H1 (cell line): ENCODE results near the gene KLHL26. TPM values are rescaled to one million over a fixed set of nuclear protein-coding genes. Genes with fewer than 3 reads are reported as not detected.

Experiments used
- CTCF ChIA-PET: fragments of 300-600 bp; sonication (Branson Sonifier 250); formaldehyde crosslinking; loops from one replicate; lab custom pipeline; 2021; ENCODE audit not compliant: partially characterized antibody; lab: Charles Lee
- POLR2A ChIA-PET: fragments of 300-600 bp; sonication (Branson Sonifier 250); formaldehyde crosslinking; loops from one replicate; lab custom pipeline; 2021; ENCODE audit warnings: inconsistent platforms; ENCODE audit not compliant: partially characterized antibody; lab: Charles Lee
- DNase-seq, 2 experiments: peaks; one replicate each; pipeline versions ENCODE4 v3.0.0 to v3.0.0-alpha.2; 2010 to 2022; ENCODE audit warnings: low spot score in 2 of 2, low read depth in 1 of 2, mixed read lengths in 1 of 2
- FAIRE-seq: peaks from 2 replicates; lab custom pipeline; 2011; peaks lifted over from hg19 to GRCh38; lab: Jason Lieb, UNC
- H2AFZ ChIP-seq: 2 replicates; pipeline ENCODE4 v1.8.1; 2012; ENCODE audit warnings: low read length, inconsistent platforms
- H2AK5ac ChIP-seq: 2 replicates; pipeline ENCODE4 v1.6.1; 2013; ENCODE audit warnings: low read depth, low read length
- H2BK120ac ChIP-seq: replicated peaks from 2 replicates; pipeline ENCODE3; 2013; ENCODE audit warnings: low read depth, low read length, inconsistent platforms
- H2BK12ac ChIP-seq: 2 replicates; pipeline ENCODE4 v1.6.1; 2013; ENCODE audit warnings: low read depth, low read length
- H2BK15ac ChIP-seq: 2 replicates; pipeline ENCODE4 v1.6.1; 2013; ENCODE audit warnings: low read length
- H2BK20ac ChIP-seq: 2 replicates; pipeline ENCODE4 v1.6.1; 2013; ENCODE audit warnings: low read length
- H2BK5ac ChIP-seq: 2 replicates; pipeline ENCODE4 v1.6.1; 2013; ENCODE audit warnings: low read depth, low read length
- H3K14ac ChIP-seq: 2 replicates; pipeline ENCODE4 v1.6.1; 2013; ENCODE audit warnings: inconsistent platforms; ENCODE audit not compliant: insufficient read length
- H3K18ac ChIP-seq: 2 replicates; pipeline ENCODE4 v1.6.1; 2013; ENCODE audit warnings: low read length; ENCODE audit errors: extremely low read depth
- H3K23ac ChIP-seq: 2 replicates; pipeline ENCODE4 v1.6.1; 2013; ENCODE audit warnings: inconsistent platforms; ENCODE audit not compliant: insufficient read length
- H3K23me2 ChIP-seq: 2 replicates; pipeline ENCODE4 v1.6.1; 2013; ENCODE audit warnings: low read depth, low read length
- H3K27ac ChIP-seq: 2 replicates; pipeline ENCODE4 v1.6.1; 2011; ENCODE audit warnings: low read depth, low read length, inconsistent platforms
- H3K27me3 ChIP-seq, 4 experiments: replicated peaks in 1 of 4; 1 replicate in 1 of 4; 2 replicates in 3 of 4; pipeline versions ENCODE4 v1.6.1 to v1.8.1; 2011 to 2013; ENCODE audit warnings: low read length in 3 of 4, mild to moderate bottlenecking in 3 of 4, inconsistent platforms in 2 of 4, mixed read lengths in 2 of 4, moderate library complexity in 1 of 4; ENCODE audit not compliant: control insufficient read depth in 3 of 4, insufficient read depth in 3 of 4; ENCODE audit errors: extremely low read depth in 1 of 4
- H3K36me3 ChIP-seq, 4 experiments: 2 replicates each; pipeline versions ENCODE4 v1.6.1 to v1.8.1; 2011 to 2013; ENCODE audit warnings: mild to moderate bottlenecking in 4 of 4, low read length in 3 of 4, moderate library complexity in 2 of 4, control low read depth in 1 of 4, inconsistent platforms in 1 of 4; ENCODE audit not compliant: insufficient read depth in 4 of 4, control insufficient read depth in 2 of 4
- H3K4ac ChIP-seq: replicated peaks from 2 replicates; pipeline ENCODE3; 2013; ENCODE audit warnings: low read length, low read depth, mixed read lengths, inconsistent platforms; ENCODE audit not compliant: insufficient read length
- H3K4me1 ChIP-seq, 4 experiments: replicated peaks in 1 of 4; 1 replicate in 1 of 4; 2 replicates in 3 of 4; pipeline versions ENCODE4 v1.6.1 to v1.8.1; 2011 to 2013; ENCODE audit warnings: low read length in 3 of 4, inconsistent platforms in 2 of 4, mixed read lengths in 1 of 4; ENCODE audit not compliant: insufficient read depth in 4 of 4, control insufficient read depth in 3 of 4
- H3K4me2 ChIP-seq, 2 experiments: 2 replicates each; pipeline versions ENCODE4 v1.6.1 to v1.8.1; 2011 to 2013; ENCODE audit warnings: low read depth in 2 of 2, low read length in 2 of 2, control low read depth in 1 of 2, inconsistent platforms in 1 of 2, mild to moderate bottlenecking in 1 of 2; ENCODE audit not compliant: insufficient read depth in 1 of 2
- H3K4me3 ChIP-seq, 4 experiments: fragments of 200-600, 300-600 bp in 1 of 4; sonication (generic), shearing (Covaris generic), sonication (Bioruptor Twin) in 1 of 4; 2 replicates each; pipeline versions ENCODE4 v1.5.1 to v1.8.1; 2011 to 2016; ENCODE audit warnings: low read length in 4 of 4, low read depth in 3 of 4, control low read depth in 2 of 4, inconsistent platforms in 2 of 4, mild to moderate bottlenecking in 2 of 4, mixed read lengths in 1 of 4, moderate library complexity in 1 of 4; ENCODE audit not compliant: insufficient read depth in 2 of 4; ENCODE audit errors: extremely low read depth in 1 of 4
- H3K56ac ChIP-seq: replicated peaks from 2 replicates; pipeline ENCODE3; 2013; ENCODE audit warnings: low read depth, mild to moderate bottlenecking, mixed read lengths, low read length, inconsistent platforms; ENCODE audit not compliant: insufficient read length
- H3K79me1 ChIP-seq: 2 replicates; pipeline ENCODE4 v1.6.1; 2013; ENCODE audit warnings: low read depth, low read length, control low read depth
- H3K79me2 ChIP-seq, 2 experiments: 2 replicates each; pipeline versions ENCODE4 v1.6.1 to v1.8.1; 2012 to 2013; ENCODE audit warnings: low read length in 2 of 2, mild to moderate bottlenecking in 2 of 2, inconsistent platforms in 1 of 2; ENCODE audit not compliant: insufficient read depth in 2 of 2, control insufficient read depth in 1 of 2
- H3K9ac ChIP-seq, 4 experiments: replicated peaks in 1 of 4; 1 replicate in 1 of 4; 2 replicates in 3 of 4; pipeline versions ENCODE4 v1.6.1 to v1.8.1; 2011 to 2013; ENCODE audit warnings: low read depth in 3 of 4, low read length in 3 of 4, control low read depth in 2 of 4, mild to moderate bottlenecking in 2 of 4, moderate library complexity in 2 of 4, inconsistent platforms in 1 of 4; ENCODE audit errors: extremely low read depth in 1 of 4
- H3K9me3 ChIP-seq, 2 experiments: 2 replicates each; pipeline versions ENCODE4 v1.6.1 to v1.8.1; 2012 to 2013; ENCODE audit warnings: mild to moderate bottlenecking in 2 of 2, moderate library complexity in 2 of 2, control low read depth in 1 of 2, inconsistent platforms in 1 of 2, low read depth in 1 of 2, low read length in 1 of 2, mixed read lengths in 1 of 2; ENCODE audit not compliant: insufficient read depth in 2 of 2
- H4K20me1 ChIP-seq, 2 experiments: replicated peaks in 1 of 2; 2 replicates each; pipeline versions ENCODE3 to v1.8.1; 2011 to 2013; ENCODE audit warnings: inconsistent platforms in 2 of 2, low read length in 2 of 2, mild to moderate bottlenecking in 1 of 2; ENCODE audit not compliant: insufficient read depth in 2 of 2, control insufficient read depth in 1 of 2
- H4K5ac ChIP-seq: 2 replicates; pipeline ENCODE4 v1.6.1; 2013; ENCODE audit warnings: low read length, low read depth, mixed read lengths, inconsistent platforms; ENCODE audit not compliant: insufficient read length
- H4K8ac ChIP-seq: 2 replicates; pipeline ENCODE4 v1.8.0; 2013; ENCODE audit warnings: mild to moderate bottlenecking, moderate library complexity, low read length, inconsistent platforms; ENCODE audit not compliant: insufficient read depth; ENCODE audit errors: extremely low read depth
- H4K91ac ChIP-seq: replicated peaks from 2 replicates; pipeline ENCODE3; 2013; ENCODE audit warnings: low read length, mixed read lengths, inconsistent platforms; ENCODE audit not compliant: insufficient read length
- FOSL1 ChIP-seq: IDR thresholded peaks from 2 replicates; pipeline ENCODE4 v1.6.1; 2011; ENCODE audit warnings: mild to moderate bottlenecking, low read depth, low read length, moderate library complexity; ENCODE audit not compliant: insufficient read depth
- SIN3A ChIP-seq, 2 experiments: IDR thresholded peaks in 1 of 2; conservative IDR thresholded peaks in 1 of 2; 2 replicates each; pipeline ENCODE4 v1.6.1; 2011 to 2012; ENCODE audit warnings: low read length in 2 of 2, improper control_type of control experiment in 1 of 2, low read depth in 1 of 2, mild to moderate bottlenecking in 1 of 2
- SIX5 ChIP-seq: IDR thresholded peaks from 2 replicates; pipeline ENCODE4 v1.6.1; 2011; ENCODE audit warnings: mild to moderate bottlenecking, low read depth, low read length
- SRF ChIP-seq: IDR thresholded peaks from 2 replicates; pipeline ENCODE4 v1.6.1; 2011; ENCODE audit warnings: mild to moderate bottlenecking, low read depth, low read length, moderate library complexity
- TEAD4 ChIP-seq: IDR thresholded peaks from 2 replicates; pipeline ENCODE4 v1.6.1; 2012; ENCODE audit warnings: low read depth, low read length, inconsistent platforms, mixed read lengths
- WGBS, 2 experiments: shearing (Covaris generic) in 1 of 2; methylation state at CpG; one replicate each; pipeline versions ENCODE4 v1.1.6 to v1.1.7; 2013 to 2015; ENCODE audit warnings: low lambda C conversion rate in 2 of 2, mixed read lengths in 2 of 2, inconsistent platforms in 1 of 2, low coverage in 1 of 2, missing lambda C conversion rate in 1 of 2; ENCODE audit not compliant: insufficient replicate concordance in 2 of 2, insufficient coverage in 1 of 2, insufficient read length in 1 of 2; ENCODE audit errors: extremely low coverage in 1 of 2, missing lambda C conversion rate in 1 of 2; 5-methylcytosine and 5-hydroxymethylcytosine counted together
- polyA plus RNA-seq, 7 experiments: library from polyadenylated mRNA; depleted of rRNA in 3 of 7; stranded (reverse) in 5 of 7; unstranded in 2 of 7; fragments of >200 nt in 5 of 7; fragments of 200-250 nt in 2 of 7; gene quantifications; 1 replicate in 5 of 7; 2 replicates in 1 of 7; 4 replicates in 1 of 7; pipeline versions ENCODE4 v1.2.1 to v1.2.3, GENCODE V29; 2011 to 2013; ENCODE audit warnings: missing spikeins in 2 of 7, mixed read lengths in 2 of 7
- total RNA-seq: library from RNA; stranded (reverse); fragmentation: NEBNext Ultra II Directional; extraction: Animal tissue kit (Norgen Biotek cat#: 25700); gene quantifications from 2 replicates; pipeline ENCODE4 v1.2.1, GENCODE V29; 2021

KLHL26 gene
- total and polyA plus RNA-seq, 2 of the 8 experiments (the other 6 are each of a cell fraction or from before 2014, with no cell fraction given): 2.2 to 8.8 TPM

DNA sequence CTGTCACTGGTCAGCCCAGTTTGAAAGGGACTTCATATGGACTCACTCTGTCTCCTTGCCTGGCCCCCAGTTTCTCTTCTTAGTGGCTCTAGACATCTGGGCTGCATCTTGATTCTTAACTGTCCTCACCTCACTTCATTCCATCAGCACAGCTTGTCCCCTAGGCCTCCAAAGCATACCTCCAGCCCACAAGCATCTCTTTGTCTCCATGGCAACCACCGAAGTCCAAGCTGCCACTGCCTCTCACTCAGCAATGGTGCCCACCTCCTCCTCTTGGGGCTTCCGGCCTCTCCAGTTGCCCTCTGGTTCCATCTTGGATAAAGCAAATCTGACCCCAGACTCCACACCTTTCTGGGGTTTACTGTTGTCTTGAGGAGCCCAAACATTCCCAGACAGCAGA, 9.9 kb upstream of the KLHL26 start:
- no peak overlapping the region for H2AK5ac ChIP-seq
- ChIA-PET CTCF (interaction anchor here (1.8 kb wide), 1 partner anchor 8 kb away, joined by 4 read pairs; no protein-coding TSS in a partner anchor), POLR2A (interaction anchor here (0.7 kb wide), 1 partner anchor 12 kb away, joined by 4 read pairs; no protein-coding TSS in a partner anchor)
- 89% methylated on average over 2 of the region's 2 CpGs; no CpG with 5 or more reads in 1 of the 2 experiments for WGBS, 2 experiments
- H3K4me2 ChIP-seq: no peak overlapping the region
- no peak overlapping the region for H4K8ac ChIP-seq
- no peak overlapping the region for H3K14ac ChIP-seq
- H2BK120ac ChIP-seq: no peak overlapping the region
- no peak overlapping the region for H4K5ac ChIP-seq
- no peak overlapping the region for H2AFZ ChIP-seq
- no peak overlapping the region for H2BK5ac ChIP-seq
- DNase-seq (no peak), FAIRE-seq (no peak)
- no peaks in the 10 kb centered on the region; a peak in 1 of 7 replicates for H3K27me3 ChIP-seq
- no peaks in the 10 kb centered on the region for H3K9me3 ChIP-seq
- TF ChIP-seq SIN3A (conservative IDR thresholded peaks at IDR 0.05 in 1 of 2, IDR thresholded peaks at IDR 0.05 in 1 of 2; ENCODE audit: low read depth in 1 of 2, low read length in 2 of 2) (no peak), FOSL1 (no peak), SRF (no peak), TEAD4 (no peak), SIX5 (no peak)
- H3K4ac ChIP-seq: no peak overlapping the region
- no peaks in the 10 kb centered on the region for H3K23me2 ChIP-seq
- H3K4me1 ChIP-seq: no peaks in the 10 kb centered on the region; a peak in 1 of 7 replicates
- no peaks in the 10 kb centered on the region for H4K20me1 ChIP-seq
- H3K9ac ChIP-seq: no peak overlapping the region
- H3K79me1 ChIP-seq: no peaks in the 10 kb centered on the region
- H2BK15ac ChIP-seq: no peak overlapping the region
- H3K56ac ChIP-seq: no peak overlapping the region
- H3K4me3 ChIP-seq: no peak overlapping the region
- H3K18ac ChIP-seq: no peak overlapping the region
- H3K27ac ChIP-seq: no peak overlapping the region
- H2BK20ac ChIP-seq: no peak overlapping the region
- no peaks in the 10 kb centered on the region for H3K79me2 ChIP-seq
- H3K36me3 ChIP-seq: no peaks in the 10 kb centered on the region
- no peak overlapping the region for H4K91ac ChIP-seq
- no peak overlapping the region for H2BK12ac ChIP-seq
- H3K23ac ChIP-seq: no peak overlapping the region
